Adrenal gland (tissue), 12 donors: ENCODE measurements around the gene AMIGO2. TPM values are rescaled to one million over a fixed set of nuclear protein-coding genes. Genes with fewer than 3 reads are reported as not detected.
"Not testable (repeated sequence)": the region's sequence is repeated elsewhere in the genome, so short reads cannot be mapped to it uniquely, and the experiment has no call there.

ENCODE experiments used
- DNase-seq, 7 donors: peaks; one replicate each; pipeline ENCODE4 v3.0.0-alpha.2; 2019 to 2020
- H3K27ac ChIP-seq, 5 donors: fragments of 200-600 bp; sonication (generic) in 4 of 5; 1 replicate in 3 of 5; 2 replicates in 2 of 5; pipeline versions ENCODE4 v1.5.1 to v1.8.0; 2016 to 2020; ENCODE audit warnings: mild to moderate bottlenecking in 1 of 5
- H3K27me3 ChIP-seq: fragments of 200-600 bp; 2 replicates; pipeline ENCODE4 v1.8.0; 2021
- H3K36me3 ChIP-seq, 2 donors: fragments of 200-600 bp; replicated peaks in 1 of 2; 1 replicate in 1 of 2; 2 replicates in 1 of 2; pipeline versions ENCODE4 v1.5.1 to v1.8.0; 2018 to 2022
- H3K4me1 ChIP-seq, 2 donors: fragments of 200-600 bp; replicated peaks in 1 of 2; 1 replicate in 1 of 2; 2 replicates in 1 of 2; pipeline versions ENCODE4 v1.5.1 to v1.8.0; 2018 to 2021
- H3K4me3 ChIP-seq, 4 donors: fragments of 200-600 bp; sonication (generic) in 3 of 4; one replicate each; pipeline ENCODE4 v1.5.1; 2016 to 2018
- H3K9me3 ChIP-seq, 3 donors: fragments of 200-600 bp; sonication (generic) in 1 of 3; replicated peaks in 1 of 3; 1 replicate in 2 of 3; 2 replicates in 1 of 3; pipeline versions ENCODE4 v1.5.1 to v1.8.0; 2016 to 2021
- POLR2A ChIP-seq, 2 donors: fragments of 450-650 bp; IDR thresholded peaks; one replicate each; pipeline ENCODE4 v1.6.1; 2017; ENCODE audit warnings: antibody characterized with exemption in 2 of 2, mild to moderate bottlenecking in 2 of 2, moderate library complexity in 1 of 2
- WGBS, 4 donors: extraction: QIAGEN DNeasy Blood & Tissue Kit in 2 of 4; methylation state at CpG; one replicate each; pipeline versions ENCODE4 v1.1.5 to v1.1.7; 2013 to 2017; 5-methylcytosine and 5-hydroxymethylcytosine counted together
- intact Hi-C, 2 donors: fragments of 100-400 bp; cut with DNase I; formaldehyde crosslinking; loops; one replicate each; pipeline versions ENCODE4 v1.14.1 to v1.15.0; 2022 to 2023
- polyA plus RNA-seq, 3 donors: library from polyadenylated mRNA; stranded (reverse); fragments of 200-250 nt in 2 of 3; fragments of 350-450 nt in 1 of 3; fragmentation: Illumina TruSeq in 1 of 3; extraction: RNeasy Lipid Tissue Mini Kit (QIAGEN cat#74804) in 1 of 3; gene quantifications; one replicate each; pipeline ENCODE4 v1.2.3, GENCODE V29; 2013 to 2014
- total RNA-seq, 9 donors: library from RNA; depleted of rRNA in 4 of 9; stranded (reverse); fragments of >200 nt in 4 of 9; fragments of 120-200 nt in 1 of 9; fragmentation: NEBNext Ultra II Directional in 1 of 9; extraction: Animal tissue kit (Norgen Biotek cat#: 25700) in 1 of 9; gene quantifications; one replicate each; pipeline versions ENCODE4 v1.1.0 to v1.2.4, GENCODE V29; 2013 to 2023
- TF ChIP-seq, protein P1 (sequence below), 6 experiments: fragments of 450-650 bp in 4 of 6; fragments of 200-600 bp in 2 of 6; sonication (generic) in 1 of 6; IDR thresholded peaks; 1 replicate in 5 of 6; 2 replicates in 1 of 6; pipeline versions ENCODE4 v1.5.1 to v1.8.0; 2016 to 2021; ENCODE audit warnings: antibody characterized with exemption in 6 of 6, mild to moderate bottlenecking in 2 of 6, moderate library complexity in 1 of 6
- donor health status: healthy with polysubstance abuse.
- donor health status: Bipolar disorder and iron deficiency.
- donor health status: DM: yes; HTN: yes; CAD: no.
- donor health status: DM: no; HTN: no; CAD: no.
- donor health status: DM: no; HTN: no; CAD: no.
- donor health status: DM: yes; HTN: yes; CAD: no.

Gene AMIGO2
- total and polyA plus RNA-seq, 12 donors, result 10.6 to 40.4 (median 28.3) TPM

DNA sequence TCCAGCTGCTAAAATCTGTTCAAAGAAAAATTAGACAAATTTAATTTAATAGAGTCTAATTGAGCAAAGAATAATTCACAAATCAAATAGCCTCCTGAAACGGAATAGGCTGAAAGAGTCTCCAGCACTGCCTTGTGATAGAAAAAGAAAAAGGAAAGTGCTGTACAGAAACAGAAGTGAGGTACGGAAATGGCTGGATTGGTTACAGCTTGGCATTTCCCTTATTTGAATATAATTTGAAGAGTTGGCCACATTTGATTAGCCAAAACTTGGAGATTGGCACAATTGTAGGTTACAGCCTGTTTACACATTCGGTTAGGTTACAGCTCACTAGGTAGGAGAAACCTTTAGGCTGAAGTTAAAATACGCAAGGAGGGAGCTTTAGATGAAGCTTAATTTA is 25.1 kb downstream of the AMIGO2 start:
- Histone ChIP-seq H3K27me3 (no peaks in the 10 kb centered on the region), H3K9me3 (peaks cover 0 to 11% (median 0%) of the 10 kb centered on the region in 3 donors), H3K27ac (no peak overlapping the region), H3K4me1 (peaks cover 0 to 4% of the 10 kb centered on the region in 2 donors), H3K4me3 (no peak overlapping the region), H3K36me3 (no peaks in the 10 kb centered on the region)
- WGBS, 4 donors, result 75 to 94% (median 89%) methylated on average over 4 of the region's 4 CpGs
- TF ChIP-seq POLR2A (IDR thresholded peaks at IDR 0.05), result no peak
- TF ChIP-seq, protein P1, sequence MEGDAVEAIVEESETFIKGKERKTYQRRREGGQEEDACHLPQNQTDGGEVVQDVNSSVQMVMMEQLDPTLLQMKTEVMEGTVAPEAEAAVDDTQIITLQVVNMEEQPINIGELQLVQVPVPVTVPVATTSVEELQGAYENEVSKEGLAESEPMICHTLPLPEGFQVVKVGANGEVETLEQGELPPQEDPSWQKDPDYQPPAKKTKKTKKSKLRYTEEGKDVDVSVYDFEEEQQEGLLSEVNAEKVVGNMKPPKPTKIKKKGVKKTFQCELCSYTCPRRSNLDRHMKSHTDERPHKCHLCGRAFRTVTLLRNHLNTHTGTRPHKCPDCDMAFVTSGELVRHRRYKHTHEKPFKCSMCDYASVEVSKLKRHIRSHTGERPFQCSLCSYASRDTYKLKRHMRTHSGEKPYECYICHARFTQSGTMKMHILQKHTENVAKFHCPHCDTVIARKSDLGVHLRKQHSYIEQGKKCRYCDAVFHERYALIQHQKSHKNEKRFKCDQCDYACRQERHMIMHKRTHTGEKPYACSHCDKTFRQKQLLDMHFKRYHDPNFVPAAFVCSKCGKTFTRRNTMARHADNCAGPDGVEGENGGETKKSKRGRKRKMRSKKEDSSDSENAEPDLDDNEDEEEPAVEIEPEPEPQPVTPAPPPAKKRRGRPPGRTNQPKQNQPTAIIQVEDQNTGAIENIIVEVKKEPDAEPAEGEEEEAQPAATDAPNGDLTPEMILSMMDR (IDR thresholded peaks at IDR 0.05), result no peak
- DNase-seq, result no peak
- intact Hi-C loops, result no loop called here

DNA sequence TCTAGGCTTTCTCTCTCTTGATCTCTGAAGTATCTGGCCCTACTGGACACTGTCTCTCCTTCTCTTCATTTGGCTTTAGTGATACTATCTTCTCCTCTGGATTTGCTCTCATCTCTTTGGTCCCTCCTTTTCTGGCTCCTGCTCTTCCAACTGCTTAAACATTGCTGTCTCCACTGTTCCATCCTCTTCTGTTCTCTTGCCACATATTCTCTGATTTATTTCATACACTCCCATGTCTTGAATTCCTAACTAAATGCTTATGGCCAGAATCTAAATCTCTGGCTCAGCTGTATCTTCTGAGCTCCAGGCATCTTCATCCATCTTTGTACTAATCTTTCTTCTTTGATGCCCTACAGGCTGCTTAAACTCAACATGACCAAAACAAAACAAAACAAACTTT is 25.8 kb downstream of the AMIGO2 start:
- TF ChIP-seq, protein P1 (IDR thresholded peaks at IDR 0.05), result no peak
- TF ChIP-seq POLR2A (IDR thresholded peaks at IDR 0.05), result no peak
- peaks cover 0 to 4% of the 10 kb centered on the region in 2 donors for H3K4me1 ChIP-seq
- peaks cover 0 to 11% (median 0%) of the 10 kb centered on the region in 3 donors for H3K9me3 ChIP-seq
- no peak overlapping the region for H3K27ac ChIP-seq
- H3K36me3 ChIP-seq, result no peaks in the 10 kb centered on the region
- H3K4me3 ChIP-seq, result no peak overlapping the region
- intact Hi-C loops, result no loop called here
- no peaks in the 10 kb centered on the region for H3K27me3 ChIP-seq
- no peak for DNase-seq

DNA sequence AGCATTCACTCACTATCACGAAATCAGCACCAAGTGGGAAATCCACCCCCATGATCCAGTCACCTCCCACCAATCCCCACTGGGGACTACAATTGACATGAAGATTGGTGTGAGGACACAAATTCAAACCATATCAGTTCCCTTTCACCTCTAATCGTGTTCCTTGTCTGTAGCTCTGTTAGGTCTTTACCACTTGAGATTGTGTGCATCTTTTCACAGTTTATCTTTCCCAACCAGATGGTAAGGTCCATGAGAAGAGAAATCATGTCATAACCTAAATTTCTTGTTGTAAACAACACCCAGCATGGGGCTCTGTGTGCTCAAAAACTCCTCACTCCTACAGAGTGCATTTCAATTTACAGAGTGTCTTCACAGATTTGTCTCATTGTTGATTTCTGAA is 27.5 kb downstream of the AMIGO2 start:
- Histone ChIP-seq H3K4me1 (peaks cover 0 to 4% of the 10 kb centered on the region in 2 donors), H3K4me3 (no peak overlapping the region), H3K27ac (no peak overlapping the region), H3K9me3 (peaks cover 0 to 11% (median 0%) of the 10 kb centered on the region in 3 donors), H3K36me3 (no peaks in the 10 kb centered on the region), H3K27me3 (no peaks in the 10 kb centered on the region)
- DNase-seq, result no peak
- WGBS, 4 donors, result 75 to 79% (median 76%) methylated on average over 2 of the region's 2 CpGs
- TF ChIP-seq, protein P1 (IDR thresholded peaks at IDR 0.05), result no peak
- TF ChIP-seq POLR2A (IDR thresholded peaks at IDR 0.05), result no peak
- intact Hi-C loops, result no loop called here

DNA sequence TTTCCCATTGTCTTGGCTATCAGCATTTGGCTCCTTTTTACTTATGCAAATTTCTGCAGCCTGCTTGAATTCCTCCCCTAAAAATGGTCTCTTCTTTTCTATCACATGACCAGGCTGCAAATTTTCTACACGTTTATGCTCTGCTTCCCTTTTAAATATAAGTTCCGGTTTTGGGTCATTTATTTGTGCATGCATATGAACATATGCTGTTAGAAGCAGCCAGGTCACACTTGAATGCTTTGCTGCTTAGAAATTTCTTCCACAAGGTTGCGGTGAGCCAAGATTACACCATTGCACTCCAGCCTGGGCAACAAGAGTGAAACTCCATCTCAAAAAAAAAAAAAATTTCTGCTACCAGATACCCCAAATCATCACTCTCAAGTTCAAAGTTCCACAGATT is 28.5 kb downstream of the AMIGO2 start:
- H3K27me3 ChIP-seq, result not testable (repeated sequence)
- WGBS, 4 donors, result 84 to 86% (median 84%) methylated on average over 3 of the region's 3 CpGs

DNA sequence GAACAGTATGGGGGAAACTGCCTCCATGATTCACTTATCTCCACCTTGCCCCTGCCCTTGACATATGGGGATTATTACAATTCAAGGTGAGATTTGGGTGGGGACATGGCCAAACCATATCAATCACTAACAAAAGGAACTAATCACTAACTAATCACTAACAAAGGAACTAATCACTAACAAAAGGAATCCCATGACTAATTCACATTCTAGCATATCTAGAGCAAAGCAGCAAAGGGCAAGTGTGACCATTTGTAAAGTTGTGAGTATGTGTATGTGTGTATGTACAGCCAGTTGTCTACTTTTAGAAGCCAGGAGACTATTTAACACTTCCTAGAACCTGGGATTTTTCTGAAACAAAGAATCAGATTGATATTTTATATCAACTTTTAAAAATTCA is 31.2 kb downstream of the AMIGO2 start:
- Histone ChIP-seq H3K4me3 (no peak overlapping the region), H3K27me3 (no peaks in the 10 kb centered on the region), H3K36me3 (no peaks in the 10 kb centered on the region), H3K9me3 (peaks cover 0 to 11% (median 0%) of the 10 kb centered on the region in 3 donors), H3K4me1 (no peaks in the 10 kb centered on the region), H3K27ac (no peak overlapping the region)
- TF ChIP-seq POLR2A (IDR thresholded peaks at IDR 0.05), result no peak
- TF ChIP-seq, protein P1 (IDR thresholded peaks at IDR 0.05), result no peak
- DNase-seq, result no peak
- intact Hi-C loops, result no loop called here

More for the DNA sequence above, 28.5 kb downstream of the AMIGO2 start:
- H3K27ac ChIP-seq, DNase-seq, intact Hi-C loops, H3K4me1 ChIP-seq, H3K36me3 ChIP-seq, H3K4me3 ChIP-seq: not testable (repeated sequence)
- peaks cover 0 to 11% (median 0%) of the 10 kb centered on the region in 3 donors for H3K9me3 ChIP-seq
